ELR (cell line): ENCODE results near the gene MAN1A1.

Experiments
- DNase-seq: peaks from one replicate; pipeline ENCODE4 v3.0.0-alpha.2; 2015; ENCODE audit warnings: low read depth

Gene MAN1A1

GRCh38 chr6:119142041-119142440 is 207.5 kb downstream of the MAN1A1 start:
- DNase-seq = no peak

- no peak for DNase-seq
Measured at GRCh38 chr6:119140196-119141140, 209.1 kb downstream of the MAN1A1 start.

- DNase-seq = no peak
Measured at GRCh38 chr6:119138906-119139541, 210.5 kb downstream of the MAN1A1 start.

DNA sequence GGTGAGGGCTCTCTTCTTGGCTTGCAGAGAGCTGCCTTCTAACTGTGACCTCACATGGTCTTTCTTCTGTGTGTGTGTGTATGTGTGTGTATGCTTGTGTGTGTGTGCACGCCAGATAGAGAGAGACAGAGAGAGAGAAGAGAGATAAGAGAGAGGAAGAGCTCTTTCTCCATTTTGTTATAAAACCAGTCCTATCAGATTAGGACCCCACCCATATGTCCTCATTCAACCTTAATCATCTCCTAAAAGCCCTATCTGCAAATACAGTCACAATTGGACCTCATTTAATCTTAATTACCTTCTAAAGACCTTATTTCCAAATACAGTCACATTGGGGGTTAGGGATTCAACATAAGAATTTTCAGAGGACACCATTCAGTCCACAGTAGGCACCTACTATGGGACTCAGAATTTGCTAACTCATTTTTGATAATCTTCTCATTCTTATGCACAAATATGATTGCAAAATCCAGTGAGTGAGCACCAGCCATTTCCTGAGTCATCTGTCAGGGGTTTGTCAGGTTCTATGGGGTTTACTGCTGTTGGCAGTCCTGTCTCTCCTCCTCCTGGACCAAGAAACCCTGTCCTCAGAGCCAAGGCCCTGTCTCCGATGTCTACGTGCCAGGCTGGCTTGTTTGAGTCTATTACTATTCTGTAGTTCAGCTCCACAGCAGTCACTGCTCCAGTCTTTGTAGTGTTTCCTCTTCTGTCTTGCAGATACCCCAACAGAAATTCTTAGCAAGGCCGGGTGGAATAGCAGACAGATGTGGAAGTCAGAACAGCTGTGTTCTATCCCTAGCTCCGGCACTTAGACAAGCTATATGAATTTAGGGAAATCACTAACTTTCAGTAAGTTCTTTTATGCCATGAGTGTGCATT is 212.1 kb downstream of the MAN1A1 start:
- peak; percentile 24 for DNase-seq

DNA sequence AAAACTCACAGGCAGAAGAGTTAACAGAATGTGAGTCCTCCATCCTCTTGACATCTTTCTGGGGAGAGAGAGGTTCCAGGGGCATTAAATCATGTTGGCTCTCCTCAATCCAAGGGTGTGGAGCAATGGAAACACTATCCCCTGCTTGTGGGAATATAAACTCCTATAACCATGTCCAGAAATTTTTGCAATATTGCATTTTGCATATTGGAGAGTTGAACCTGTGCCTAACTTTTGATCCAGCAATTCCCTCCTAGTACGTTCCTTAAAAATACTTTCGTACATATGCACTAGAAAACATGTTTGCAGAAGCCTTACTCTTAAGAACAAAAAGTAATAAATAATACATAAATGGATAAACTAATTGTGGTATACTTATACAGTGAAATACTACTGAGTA is 214.8 kb downstream of the MAN1A1 start:
- no peak for DNase-seq

DNA sequence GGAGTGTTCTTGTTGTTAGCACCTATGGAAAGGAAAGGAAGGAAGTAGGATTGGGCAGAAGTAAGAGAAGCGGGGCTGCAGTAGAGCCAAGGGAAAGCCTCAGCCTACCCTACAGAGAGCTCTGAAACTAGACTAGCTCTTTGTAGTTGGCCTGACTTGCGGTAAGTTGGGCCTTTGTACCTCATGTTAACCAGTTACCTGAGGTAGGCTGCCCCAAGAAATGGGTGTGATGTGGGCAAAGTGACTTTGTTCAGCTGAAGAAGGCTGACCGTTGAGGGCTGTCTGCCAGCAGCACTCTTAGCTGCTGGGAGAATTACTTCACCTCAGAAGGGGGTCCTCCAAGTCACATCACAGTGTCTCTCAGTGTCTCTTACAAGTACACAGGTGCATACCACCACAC is 216.2 kb downstream of the MAN1A1 start:
- no peak for DNase-seq

DNA sequence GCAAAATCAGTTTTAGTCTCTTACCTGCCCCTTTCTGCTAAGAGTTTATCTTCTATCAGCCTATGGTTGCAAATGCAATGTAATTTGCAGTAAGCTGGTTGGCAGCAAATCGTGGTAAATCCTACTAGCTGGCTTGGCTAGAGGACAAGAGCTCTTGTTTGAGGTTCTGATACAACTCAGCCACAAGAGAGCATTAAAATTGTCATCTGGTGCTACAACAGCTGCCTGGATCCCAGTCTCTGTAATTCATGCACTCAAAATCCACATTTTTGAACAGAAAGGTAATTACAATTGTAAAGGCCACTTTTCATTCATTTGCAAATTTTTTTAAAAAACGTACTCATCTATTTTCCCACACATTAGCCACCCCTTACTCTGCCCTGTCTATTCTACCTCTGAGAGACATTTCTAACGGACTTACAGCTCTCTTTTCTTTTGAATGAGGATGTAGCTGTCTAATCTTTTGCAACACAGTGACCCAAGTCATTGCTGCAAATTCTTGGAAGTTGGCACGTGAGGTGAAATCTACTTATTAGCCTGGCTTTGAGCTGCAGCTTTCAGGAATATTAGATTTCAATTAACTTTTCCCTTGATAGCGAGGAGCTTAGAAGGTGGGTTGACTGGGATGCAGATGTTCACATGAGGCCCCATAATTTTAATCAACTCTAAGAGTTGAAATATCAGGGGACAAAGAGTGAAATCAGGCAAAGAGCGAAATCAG is 217.1 kb downstream of the MAN1A1 start:
- no peak for DNase-seq

- peak; percentile 75 for DNase-seq
Measured at GRCh38 chr6:119129968-119130484, 219.5 kb downstream of the MAN1A1 start.

DNA sequence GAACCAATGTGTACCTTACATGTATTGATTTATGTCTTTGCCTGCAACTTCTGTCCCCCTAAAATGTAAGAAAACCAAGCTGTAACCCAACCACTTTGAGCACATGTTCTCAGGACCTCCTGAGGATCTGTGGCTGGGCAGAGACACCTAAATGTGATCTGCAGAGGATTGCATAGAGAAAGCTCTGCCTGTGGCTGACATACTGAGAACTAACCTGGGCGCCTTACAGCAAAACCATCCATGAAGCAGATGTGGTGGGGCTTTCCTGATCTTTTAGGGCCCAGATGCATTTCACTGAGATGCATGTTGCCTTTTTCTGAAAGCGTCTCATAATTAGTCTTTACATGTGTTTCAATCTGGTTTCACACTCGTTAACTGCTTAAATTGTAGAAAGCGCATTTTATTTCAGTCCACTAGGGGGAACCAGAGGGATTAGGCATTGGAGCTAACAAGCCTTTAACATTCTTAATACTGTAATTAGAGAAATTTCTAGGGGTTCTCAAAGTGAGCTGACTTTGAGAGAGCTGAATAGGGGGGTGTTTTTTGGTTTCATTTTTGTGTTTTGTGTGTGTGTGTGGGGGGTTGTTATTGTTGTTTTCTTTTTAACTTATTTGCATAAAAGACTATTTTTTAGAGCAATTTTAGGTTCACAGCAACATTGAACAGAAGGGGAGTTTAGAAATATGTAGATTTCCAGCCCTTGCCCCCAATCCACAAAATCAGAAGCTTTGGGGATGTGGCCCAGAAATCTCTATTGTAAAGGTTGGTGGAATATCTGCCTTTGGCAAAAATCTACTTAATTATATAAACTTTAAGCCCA is 220.2 kb downstream of the MAN1A1 start:
- peak; percentile 77 for DNase-seq

DNA sequence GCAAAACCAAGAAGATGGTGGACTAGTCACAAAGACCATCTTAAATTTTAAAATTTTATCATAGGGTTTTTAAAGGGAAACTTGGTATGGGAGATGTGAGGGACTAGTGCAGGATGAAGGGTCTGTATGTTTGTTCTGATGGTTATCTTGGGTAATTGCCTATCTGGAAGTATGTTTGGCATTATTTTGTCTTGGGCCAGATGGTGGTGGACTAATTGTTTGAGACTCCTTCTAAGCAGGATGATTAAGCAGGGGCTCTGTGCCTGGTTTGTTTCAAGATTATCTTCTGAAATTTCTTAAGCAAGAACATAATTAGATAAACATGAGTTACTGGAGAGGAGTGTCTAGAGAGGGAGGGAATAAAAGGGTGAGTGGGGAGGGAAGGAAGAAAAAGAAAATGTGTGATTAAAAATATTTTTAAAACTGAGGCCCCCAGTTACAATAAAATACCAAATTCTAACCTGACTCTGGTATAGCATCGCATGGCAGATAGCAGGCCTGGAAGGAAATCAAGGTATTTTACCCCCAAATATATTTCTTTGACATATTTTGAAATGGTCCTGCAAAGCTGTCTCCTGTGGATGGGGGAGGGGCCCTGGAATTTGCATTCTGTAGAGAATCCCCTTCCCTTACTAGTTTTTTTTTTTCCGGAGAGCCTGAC is 221.2 kb downstream of the MAN1A1 start:
- DNase-seq = no peak

DNA sequence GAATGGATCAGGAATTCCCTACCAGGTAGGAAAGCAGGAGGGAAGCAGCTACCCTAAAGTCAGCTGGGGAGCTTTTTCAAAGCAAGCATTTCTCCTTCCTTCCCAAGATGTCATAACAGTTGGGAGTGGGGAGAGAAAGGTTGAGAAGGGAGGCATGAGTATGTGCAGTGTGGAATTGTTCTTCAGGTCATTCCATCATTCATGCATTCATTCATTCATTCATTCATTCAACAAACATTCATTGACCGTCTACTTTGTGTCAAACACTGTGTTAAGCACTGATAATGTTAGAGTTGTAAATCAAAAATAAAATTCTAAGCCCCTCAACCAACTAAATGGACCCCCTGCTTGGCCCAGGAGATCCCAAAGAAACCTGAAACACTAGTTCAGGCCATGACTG is 221.9 kb downstream of the MAN1A1 start:
- DNase-seq = no peak
